Coronary artery (tissue), 2 donors: Measurements from ENCODE around the gene EFS.

Experiments
- DNase-seq: peaks from one replicate; pipeline ENCODE4 v3.0.0-alpha.2; 2017; ENCODE audit warnings: low spot score
- H3K27ac ChIP-seq, 2 donors: fragments of 200-600 bp; sonication (generic); one replicate each; pipeline ENCODE4 v1.5.1; 2016 to 2019
- H3K4me3 ChIP-seq: fragments of 200-600 bp; sonication (generic); 2 replicates; pipeline ENCODE4 v1.5.1; 2016; ENCODE audit warnings: mild to moderate bottlenecking, moderate library complexity
- TF ChIP-seq, protein P1 (sequence below): fragments of 200-600 bp; sonication (generic); IDR thresholded peaks from one replicate; pipeline ENCODE4 v1.5.1; 2019; ENCODE audit warnings: antibody characterized with exemption

Gene EFS

DNA sequence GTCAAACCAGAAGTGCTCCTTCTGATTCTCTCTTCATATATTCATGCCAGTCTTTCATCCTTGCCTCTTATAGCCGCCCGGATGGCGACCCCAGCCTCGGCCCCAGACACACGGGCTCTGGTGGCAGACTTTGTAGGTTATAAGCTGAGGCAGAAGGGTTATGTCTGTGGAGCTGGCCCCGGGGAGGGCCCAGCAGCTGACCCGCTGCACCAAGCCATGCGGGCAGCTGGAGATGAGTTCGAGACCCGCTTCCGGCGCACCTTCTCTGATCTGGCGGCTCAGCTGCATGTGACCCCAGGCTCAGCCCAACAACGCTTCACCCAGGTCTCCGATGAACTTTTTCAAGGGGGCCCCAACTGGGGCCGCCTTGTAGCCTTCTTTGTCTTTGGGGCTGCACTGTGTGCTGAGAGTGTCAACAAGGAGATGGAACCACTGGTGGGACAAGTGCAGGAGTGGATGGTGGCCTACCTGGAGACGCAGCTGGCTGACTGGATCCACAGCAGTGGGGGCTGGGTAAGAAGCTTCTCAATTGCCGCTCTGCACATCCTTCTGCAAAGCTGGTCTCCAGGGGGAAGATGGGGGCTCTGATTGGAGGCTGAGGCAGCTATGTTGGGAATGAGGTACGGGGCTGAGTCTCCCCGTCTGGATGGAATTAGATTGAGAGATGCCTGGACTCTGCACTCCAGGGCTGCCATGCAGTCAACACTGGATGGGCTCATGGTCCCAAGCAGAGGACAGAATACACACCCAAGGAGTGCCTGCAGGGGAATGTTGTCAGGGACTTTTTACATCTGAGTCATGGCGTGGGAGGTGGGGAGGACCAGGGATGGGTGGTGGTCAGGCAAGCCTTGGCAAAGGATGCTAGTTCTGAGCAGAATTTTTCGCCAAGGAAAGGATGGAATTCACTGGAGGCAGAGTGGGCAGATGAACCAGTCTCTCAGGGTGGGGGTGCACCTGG is 57.0 kb downstream of the EFS start:
- TF ChIP-seq, protein P1, sequence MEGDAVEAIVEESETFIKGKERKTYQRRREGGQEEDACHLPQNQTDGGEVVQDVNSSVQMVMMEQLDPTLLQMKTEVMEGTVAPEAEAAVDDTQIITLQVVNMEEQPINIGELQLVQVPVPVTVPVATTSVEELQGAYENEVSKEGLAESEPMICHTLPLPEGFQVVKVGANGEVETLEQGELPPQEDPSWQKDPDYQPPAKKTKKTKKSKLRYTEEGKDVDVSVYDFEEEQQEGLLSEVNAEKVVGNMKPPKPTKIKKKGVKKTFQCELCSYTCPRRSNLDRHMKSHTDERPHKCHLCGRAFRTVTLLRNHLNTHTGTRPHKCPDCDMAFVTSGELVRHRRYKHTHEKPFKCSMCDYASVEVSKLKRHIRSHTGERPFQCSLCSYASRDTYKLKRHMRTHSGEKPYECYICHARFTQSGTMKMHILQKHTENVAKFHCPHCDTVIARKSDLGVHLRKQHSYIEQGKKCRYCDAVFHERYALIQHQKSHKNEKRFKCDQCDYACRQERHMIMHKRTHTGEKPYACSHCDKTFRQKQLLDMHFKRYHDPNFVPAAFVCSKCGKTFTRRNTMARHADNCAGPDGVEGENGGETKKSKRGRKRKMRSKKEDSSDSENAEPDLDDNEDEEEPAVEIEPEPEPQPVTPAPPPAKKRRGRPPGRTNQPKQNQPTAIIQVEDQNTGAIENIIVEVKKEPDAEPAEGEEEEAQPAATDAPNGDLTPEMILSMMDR: no peak
- Histone ChIP-seq H3K4me3 (peak overlapping the region; percentile 77), H3K27ac (peak overlapping the region; percentile 85 to 89)
- no peak for DNase-seq

DNA sequence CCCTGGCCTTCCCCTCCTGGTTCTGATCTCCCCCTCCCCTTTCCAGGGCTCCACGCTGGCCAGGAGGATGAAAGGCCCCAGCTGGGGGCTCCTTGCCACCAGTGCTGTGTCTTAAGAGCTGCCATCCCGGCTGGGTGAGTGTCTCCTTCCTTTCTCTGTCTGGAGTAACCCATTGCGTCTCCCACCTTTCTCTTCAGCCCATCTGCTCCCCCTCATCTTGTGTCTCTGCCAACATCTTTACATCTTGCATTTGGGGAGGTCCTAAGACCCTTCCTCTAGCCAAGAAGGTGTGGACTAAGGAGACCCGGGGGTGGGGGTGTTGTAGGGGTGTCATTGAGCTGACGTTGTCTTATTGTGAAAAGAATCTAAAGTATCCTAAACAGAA is 57.8 kb downstream of the EFS start:
- Histone ChIP-seq H3K4me3 (peak overlapping the region; percentile 77), H3K27ac (peak overlapping the region; percentile 85 to 89)
- DNase-seq: no peak
- TF ChIP-seq, protein P1: no peak

DNA sequence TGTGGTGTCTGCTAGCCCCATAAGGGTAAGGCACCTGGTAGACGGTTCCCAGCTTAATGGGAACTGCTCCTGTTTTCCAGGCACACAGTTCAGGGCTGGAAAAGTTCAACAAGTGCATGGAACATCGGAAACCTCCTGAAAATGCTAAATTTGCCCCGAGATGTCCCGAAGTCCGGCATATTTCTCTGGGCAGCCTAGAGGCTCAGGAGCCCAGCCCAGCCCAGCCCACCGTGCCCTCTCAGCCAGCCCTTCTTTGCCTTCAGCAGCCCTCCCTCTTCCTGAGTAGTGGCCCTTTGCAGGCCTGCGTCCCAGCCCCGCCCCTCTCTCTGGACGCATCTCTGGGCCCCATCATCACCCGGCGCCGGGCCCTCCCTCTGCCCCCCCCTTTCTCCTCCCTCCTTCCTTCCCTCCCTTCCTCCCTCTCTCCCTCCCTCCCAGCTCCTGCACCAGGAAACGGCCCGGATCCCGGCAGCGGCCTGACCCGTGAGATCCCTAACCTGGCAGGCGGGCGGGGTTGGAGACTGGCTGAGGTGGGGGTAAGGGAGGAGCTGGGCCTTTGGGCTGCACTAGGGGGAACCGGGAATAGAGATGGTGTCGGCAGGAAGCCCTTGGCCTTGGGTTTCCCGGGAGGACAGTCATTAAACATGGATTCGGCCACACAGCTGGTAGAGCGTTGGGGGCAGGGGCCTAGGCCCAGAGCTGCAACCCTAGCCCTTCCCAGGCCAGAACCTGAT is 58.4 kb downstream of the EFS start, which contains the start of gene BCL2L2:
Gene BCL2L2 (plus strand): TSS at position 422 of the 734 bp plus-strand sequence. CDS start 935 bp downstream, outside the sequence.
- DNase-seq: peak; percentile 96
- H3K27ac ChIP-seq: peak within 1 kb of the TSS; percentile 85 to 89
- TF ChIP-seq, protein P1: no peak
- H3K4me3 ChIP-seq: peak within 1 kb of the TSS; percentile 77
